Adrenal gland (tissue), 12 donors: Measurements from ENCODE around the gene DCC. TPM values are rescaled to one million over a fixed set of nuclear protein-coding genes. Genes with fewer than 3 reads are reported as not detected.

Experiments
- DNase-seq, 7 donors: peaks; one replicate each; pipeline ENCODE4 v3.0.0-alpha.2; 2019 to 2020
- H3K27ac ChIP-seq, 5 donors: fragments of 200-600 bp; sonication (generic) in 4 of 5; 1 replicate in 3 of 5; 2 replicates in 2 of 5; pipeline versions ENCODE4 v1.5.1 to v1.8.0; 2016 to 2020; ENCODE audit warnings: mild to moderate bottlenecking in 1 of 5
- H3K27me3 ChIP-seq: fragments of 200-600 bp; 2 replicates; pipeline ENCODE4 v1.8.0; 2021
- H3K36me3 ChIP-seq, 2 donors: fragments of 200-600 bp; replicated peaks in 1 of 2; 1 replicate in 1 of 2; 2 replicates in 1 of 2; pipeline versions ENCODE4 v1.5.1 to v1.8.0; 2018 to 2022
- H3K4me1 ChIP-seq, 2 donors: fragments of 200-600 bp; replicated peaks in 1 of 2; 1 replicate in 1 of 2; 2 replicates in 1 of 2; pipeline versions ENCODE4 v1.5.1 to v1.8.0; 2018 to 2021
- H3K4me3 ChIP-seq, 4 donors: fragments of 200-600 bp; sonication (generic) in 3 of 4; one replicate each; pipeline ENCODE4 v1.5.1; 2016 to 2018
- H3K9me3 ChIP-seq, 3 donors: fragments of 200-600 bp; sonication (generic) in 1 of 3; replicated peaks in 1 of 3; 1 replicate in 2 of 3; 2 replicates in 1 of 3; pipeline versions ENCODE4 v1.5.1 to v1.8.0; 2016 to 2021
- CTCF ChIP-seq, 6 experiments: fragments of 450-650 bp in 4 of 6; fragments of 200-600 bp in 2 of 6; sonication (generic) in 1 of 6; IDR thresholded peaks; 1 replicate in 5 of 6; 2 replicates in 1 of 6; pipeline versions ENCODE4 v1.5.1 to v1.8.0; 2016 to 2021; ENCODE audit warnings: antibody characterized with exemption in 6 of 6, mild to moderate bottlenecking in 2 of 6, moderate library complexity in 1 of 6
- POLR2A ChIP-seq, 2 donors: fragments of 450-650 bp; IDR thresholded peaks; one replicate each; pipeline ENCODE4 v1.6.1; 2017; ENCODE audit warnings: antibody characterized with exemption in 2 of 2, mild to moderate bottlenecking in 2 of 2, moderate library complexity in 1 of 2
- WGBS, 4 donors: extraction: QIAGEN DNeasy Blood & Tissue Kit in 2 of 4; methylation state at CpG; one replicate each; pipeline versions ENCODE4 v1.1.5 to v1.1.7; 2013 to 2017; 5-methylcytosine and 5-hydroxymethylcytosine counted together
- intact Hi-C, 2 donors: fragments of 100-400 bp; cut with DNase I; formaldehyde crosslinking; loops; one replicate each; pipeline versions ENCODE4 v1.14.1 to v1.15.0; 2022 to 2023
- polyA plus RNA-seq, 3 donors: library from polyadenylated mRNA; stranded (reverse); fragments of 200-250 nt in 2 of 3; fragments of 350-450 nt in 1 of 3; fragmentation: Illumina TruSeq in 1 of 3; extraction: RNeasy Lipid Tissue Mini Kit (QIAGEN cat#74804) in 1 of 3; gene quantifications; one replicate each; pipeline ENCODE4 v1.2.3, GENCODE V29; 2013 to 2014
- total RNA-seq, 9 donors: library from RNA; depleted of rRNA in 4 of 9; stranded (reverse); fragments of >200 nt in 4 of 9; fragments of 120-200 nt in 1 of 9; fragmentation: NEBNext Ultra II Directional in 1 of 9; extraction: Animal tissue kit (Norgen Biotek cat#: 25700) in 1 of 9; gene quantifications; one replicate each; pipeline versions ENCODE4 v1.1.0 to v1.2.4, GENCODE V29; 2013 to 2023
- donor health status: healthy with polysubstance abuse.
- donor health status: Bipolar disorder and iron deficiency.
- donor health status: DM: yes; HTN: yes; CAD: no.
- donor health status: DM: no; HTN: no; CAD: no.
- donor health status: DM: no; HTN: no; CAD: no.
- donor health status: DM: yes; HTN: yes; CAD: no.

DCC gene
- total and polyA plus RNA-seq, 12 donors = 0.33 to 3.5 (median 1.1) TPM; not detected in 1

GRCh38 chr18:53254265-53254664, 914.3 kb downstream of the DCC start:
- Histone ChIP-seq H3K27ac (no peak overlapping the region), H3K27me3 (no peaks in the 10 kb centered on the region), H3K36me3 (no peaks in the 10 kb centered on the region), H3K4me1 (no peaks in the 10 kb centered on the region), H3K9me3 (no peaks in the 10 kb centered on the region), H3K4me3 (no peak overlapping the region)
- intact Hi-C loops = no loop called here
- TF ChIP-seq POLR2A (IDR thresholded peaks at IDR 0.05) (no peak), CTCF (IDR thresholded peaks at IDR 0.05) (no peak)
- DNase-seq = no peak
- WGBS, 4 donors = 69 to 85% (median 77%) methylated on average over 1 of the region's 1 CpG

DNA sequence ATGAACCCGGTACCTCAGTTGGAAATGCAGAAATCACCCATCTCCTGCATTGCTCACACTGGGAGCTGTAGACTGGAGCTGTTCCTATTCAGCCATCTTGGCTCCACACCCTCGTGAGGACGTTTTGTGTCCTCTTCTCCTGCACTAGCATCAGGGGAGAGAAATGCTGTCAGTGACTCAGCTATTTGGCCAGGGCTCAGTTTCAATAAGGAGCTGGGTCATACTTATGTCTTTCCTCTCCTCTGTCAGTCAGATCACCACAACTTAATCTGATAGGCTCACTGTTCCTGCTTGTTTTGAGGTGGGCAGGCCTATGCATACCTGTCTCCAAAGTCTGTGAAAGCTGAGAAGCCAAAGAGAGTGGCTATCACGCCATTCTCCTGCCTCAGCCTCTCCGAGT, 921.2 kb downstream of the DCC start:
- no peak for TF ChIP-seq POLR2A (IDR thresholded peaks at IDR 0.05)
- no peak for TF ChIP-seq CTCF (IDR thresholded peaks at IDR 0.05)
- Histone ChIP-seq H3K4me3 (no peak overlapping the region), H3K4me1 (no peaks in the 10 kb centered on the region), H3K9me3 (no peaks in the 10 kb centered on the region), H3K27me3 (no peaks in the 10 kb centered on the region), H3K27ac (no peak overlapping the region), H3K36me3 (no peaks in the 10 kb centered on the region)
- DNase-seq = no peak
- intact Hi-C loops = no loop called here
- 70 to 77% (median 77%) methylated on average over 3 to 5 of the region's 5 CpGs for WGBS, 4 donors

DNA sequence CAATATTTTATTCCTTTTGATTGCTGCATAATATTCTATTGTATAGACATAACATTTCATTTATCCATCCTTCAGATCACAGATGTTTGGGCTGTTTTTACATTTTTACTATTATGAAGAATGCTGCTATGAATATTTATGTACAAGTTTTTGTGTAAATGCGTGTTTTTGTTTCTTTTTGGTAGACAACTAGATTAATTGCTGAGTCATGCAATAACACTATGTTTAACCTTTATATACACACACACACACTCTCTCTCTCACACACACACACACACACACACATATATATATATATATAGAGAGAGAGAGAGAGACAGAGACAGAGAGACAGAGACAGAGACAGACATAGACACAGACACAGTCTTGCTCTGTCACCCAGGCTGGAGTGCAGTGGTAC, 926.9 kb downstream of the DCC start:
- no peaks in the 10 kb centered on the region for H3K9me3 ChIP-seq
- no peaks in the 10 kb centered on the region for H3K27me3 ChIP-seq
- no peak for DNase-seq
- 68 to 91% (median 86%) methylated on average over 1 of the region's 1 CpG for WGBS, 4 donors
- no peak overlapping the region for H3K4me3 ChIP-seq
- no peaks in the 10 kb centered on the region for H3K4me1 ChIP-seq
- intact Hi-C loops = no loop called here
- no peaks in the 10 kb centered on the region for H3K36me3 ChIP-seq
- TF ChIP-seq CTCF (IDR thresholded peaks at IDR 0.05) (no peak), POLR2A (IDR thresholded peaks at IDR 0.05) (no peak)
- no peak overlapping the region for H3K27ac ChIP-seq

GRCh38 chr18:53268455-53268854, 928.5 kb downstream of the DCC start:
- H3K27me3 ChIP-seq = no peaks in the 10 kb centered on the region
- TF ChIP-seq POLR2A (IDR thresholded peaks at IDR 0.05) (no peak), CTCF (IDR thresholded peaks at IDR 0.05) (no peak)
- WGBS, 4 donors = 39 to 51% (median 49%) methylated on average over 3 of the region's 3 CpGs
- intact Hi-C loops = no loop called here
- no peaks in the 10 kb centered on the region for H3K4me1 ChIP-seq
- H3K27ac ChIP-seq = no peak overlapping the region
- DNase-seq = no peak
- no peak overlapping the region for H3K4me3 ChIP-seq
- H3K36me3 ChIP-seq = no peaks in the 10 kb centered on the region
- H3K9me3 ChIP-seq = no peaks in the 10 kb centered on the region
